ENCODE measurements around the gene FREM2.

GRCh38 chr13:38758277-38758676, 71.4 kb downstream of the FREM2 start:
- TF ChIP-seq, protein P1, sequence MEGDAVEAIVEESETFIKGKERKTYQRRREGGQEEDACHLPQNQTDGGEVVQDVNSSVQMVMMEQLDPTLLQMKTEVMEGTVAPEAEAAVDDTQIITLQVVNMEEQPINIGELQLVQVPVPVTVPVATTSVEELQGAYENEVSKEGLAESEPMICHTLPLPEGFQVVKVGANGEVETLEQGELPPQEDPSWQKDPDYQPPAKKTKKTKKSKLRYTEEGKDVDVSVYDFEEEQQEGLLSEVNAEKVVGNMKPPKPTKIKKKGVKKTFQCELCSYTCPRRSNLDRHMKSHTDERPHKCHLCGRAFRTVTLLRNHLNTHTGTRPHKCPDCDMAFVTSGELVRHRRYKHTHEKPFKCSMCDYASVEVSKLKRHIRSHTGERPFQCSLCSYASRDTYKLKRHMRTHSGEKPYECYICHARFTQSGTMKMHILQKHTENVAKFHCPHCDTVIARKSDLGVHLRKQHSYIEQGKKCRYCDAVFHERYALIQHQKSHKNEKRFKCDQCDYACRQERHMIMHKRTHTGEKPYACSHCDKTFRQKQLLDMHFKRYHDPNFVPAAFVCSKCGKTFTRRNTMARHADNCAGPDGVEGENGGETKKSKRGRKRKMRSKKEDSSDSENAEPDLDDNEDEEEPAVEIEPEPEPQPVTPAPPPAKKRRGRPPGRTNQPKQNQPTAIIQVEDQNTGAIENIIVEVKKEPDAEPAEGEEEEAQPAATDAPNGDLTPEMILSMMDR (IDR thresholded peaks at IDR 0.05; ENCODE audit: insufficient read depth, low read depth, low read length) = no peak
- TF ChIP-seq EZH2 (IDR thresholded peaks at IDR 0.05; ENCODE audit: insufficient read depth, low read length) = no peak

All from astrocyte (in vitro differentiated cells and primary cell).